Central memory CD8-positive, alpha-beta T cell (primary cell): ENCODE data around the gene FASTK.

Experiments
- ATAC-seq: fragments of 150-1000 bp; cut with Tn5 transposase; replicated peaks from 2 replicates; pipeline ENCODE4 v1.10.0; 2022; ENCODE audit warnings: mild to moderate bottlenecking, moderate FRiP score, moderate number of reproducible peaks; ENCODE audit not compliant: poor library complexity, severe bottlenecking; ENCODE audit errors: extremely low read depth
- DNase-seq, 2 donors: peaks; one replicate each; pipeline ENCODE4 v3.0.0; 2021; ENCODE audit warnings: low spot score in 2 of 2
- H3K27ac Mint-ChIP-seq: one replicate; pipeline ENCODE4 v1.8.0; 2022; ENCODE audit warnings: low read depth, mild to moderate bottlenecking, moderate library complexity, mixed read lengths
- H3K27me3 Mint-ChIP-seq: one replicate; pipeline ENCODE4 v1.8.0; 2022; ENCODE audit warnings: mixed read lengths
- H3K36me3 Mint-ChIP-seq: one replicate; pipeline ENCODE4 v1.8.0; 2022; ENCODE audit warnings: mild to moderate bottlenecking, moderate library complexity, mixed read lengths; ENCODE audit not compliant: insufficient read depth
- H3K4me1 Mint-ChIP-seq: one replicate; pipeline ENCODE4 v1.8.0; 2022; ENCODE audit warnings: mixed read lengths
- H3K4me3 Mint-ChIP-seq: one replicate; pipeline ENCODE4 v1.8.0; 2022; ENCODE audit warnings: mild to moderate bottlenecking, moderate library complexity, mixed read lengths
- H3K9me3 Mint-ChIP-seq: one replicate; pipeline ENCODE4 v1.8.0; 2022; ENCODE audit warnings: mixed read lengths

Gene FASTK

GRCh38 chr7:151101621-151102396 lies 21.2 kb upstream of the FASTK start:
- H3K4me3 Mint-ChIP-seq = no peak overlapping the region
- no peak overlapping the region for H3K27ac Mint-ChIP-seq
- H3K9me3 Mint-ChIP-seq = no peaks in the 10 kb centered on the region
- no peak for ATAC-seq
- no peaks in the 10 kb centered on the region for H3K36me3 Mint-ChIP-seq
- H3K27me3 Mint-ChIP-seq = no peaks in the 10 kb centered on the region
- H3K4me1 Mint-ChIP-seq = peaks cover 9% of the 10 kb centered on the region
- DNase-seq = no peak

DNA sequence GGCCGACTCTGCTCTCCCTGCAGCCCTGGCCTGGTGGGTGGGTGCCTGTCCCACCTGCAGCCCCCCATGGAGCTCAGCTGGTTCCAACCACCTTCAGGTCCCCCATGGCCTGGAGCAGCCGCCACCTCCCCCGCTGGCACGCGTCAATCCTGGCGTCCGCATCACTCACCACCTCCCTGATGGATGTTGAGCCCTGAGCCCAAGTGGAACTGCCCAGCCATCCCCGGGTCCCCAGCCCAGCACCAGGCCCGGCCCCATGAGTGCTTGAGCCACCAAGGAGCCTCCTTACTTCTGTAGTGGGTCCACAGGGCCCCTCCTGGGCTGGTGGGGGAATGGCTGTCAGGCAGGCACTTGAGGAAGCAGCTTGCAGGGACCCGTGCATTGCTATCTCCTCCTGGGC lies 20.3 kb upstream of the FASTK start:
- Mint-ChIP-seq H3K4me1 (peaks cover 9% of the 10 kb centered on the region), H3K4me3 (no peak overlapping the region), H3K27ac (no peak overlapping the region), H3K9me3 (no peaks in the 10 kb centered on the region), H3K27me3 (no peaks in the 10 kb centered on the region), H3K36me3 (no peaks in the 10 kb centered on the region)
- ATAC-seq = no peak
- DNase-seq = no peak

DNA sequence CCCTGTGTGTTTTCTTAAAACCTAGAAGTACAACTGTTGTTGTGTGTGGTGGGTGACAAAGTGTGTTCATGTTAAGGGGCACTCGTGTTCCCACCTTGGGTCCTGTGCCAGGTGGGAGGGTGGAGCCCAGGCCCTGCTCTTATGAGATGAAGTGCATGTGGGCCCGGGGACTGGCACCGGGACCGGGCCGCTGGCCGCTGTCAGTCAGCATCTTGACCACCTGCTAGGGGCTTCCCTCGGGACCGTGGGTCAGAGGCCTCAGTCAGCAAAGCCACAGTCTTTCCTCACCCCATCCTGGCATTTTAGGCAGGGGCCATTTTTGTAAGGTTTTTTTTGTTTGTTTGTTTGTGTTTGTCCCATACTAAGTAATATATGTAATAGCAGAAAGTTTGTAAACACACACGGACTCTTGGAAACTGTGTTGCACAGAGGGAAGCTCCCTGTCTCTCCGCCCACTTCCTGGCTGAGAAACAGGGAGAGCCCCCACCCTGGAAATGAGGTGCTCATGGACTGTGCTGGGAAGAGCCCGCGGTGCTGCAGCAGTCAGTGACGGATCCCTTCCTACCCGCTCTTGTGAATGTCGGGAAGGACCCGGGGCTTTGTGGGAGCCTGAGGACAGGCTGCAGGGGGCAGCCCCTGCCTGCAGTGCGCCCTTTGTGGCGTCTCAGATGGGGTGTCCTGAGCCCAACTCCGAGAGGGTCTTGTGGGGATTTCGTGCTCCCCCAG lies 19.0 kb upstream of the FASTK start:
- H3K27ac Mint-ChIP-seq = no peak overlapping the region

DNA sequence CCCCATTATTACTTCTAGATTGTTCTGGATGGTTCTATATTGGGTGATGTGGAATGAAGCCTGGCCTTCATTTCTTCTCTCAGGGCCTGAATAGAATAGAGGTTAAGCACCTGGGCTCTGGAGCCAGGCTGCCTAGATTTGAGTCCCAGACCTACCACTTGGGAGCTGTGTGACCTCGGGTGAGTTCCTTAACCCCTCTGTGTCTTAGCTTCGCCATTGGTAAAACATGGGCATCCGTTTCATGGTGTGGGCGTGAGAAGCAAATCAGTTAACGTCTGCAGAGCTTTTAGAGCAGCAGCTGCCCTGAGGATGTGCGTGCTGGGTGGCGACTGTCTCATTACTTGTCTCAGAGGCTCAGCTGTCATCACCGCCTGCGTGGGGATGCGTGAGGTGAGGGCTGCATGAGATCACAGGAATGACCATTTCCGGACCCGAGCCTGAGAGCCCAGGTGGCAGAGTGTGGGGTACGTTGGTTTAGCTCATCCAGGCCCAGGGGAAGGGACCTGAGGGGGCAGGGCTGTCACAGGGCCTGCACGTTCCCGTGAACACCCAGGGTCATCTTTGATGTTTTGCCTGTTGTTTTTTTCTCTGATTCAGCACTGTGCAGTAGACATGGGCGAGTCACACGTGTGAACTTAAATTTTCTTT lies 15.3 kb upstream of the FASTK start:
- ATAC-seq = no peak
- Mint-ChIP-seq H3K4me1 (peaks cover 12% of the 10 kb centered on the region), H3K27ac (no peak overlapping the region)

More for the DNA sequence above, 19.0 kb upstream of the FASTK start:
- Mint-ChIP-seq H3K4me3 (no peak overlapping the region), H3K4me1 (peaks cover 11% of the 10 kb centered on the region), H3K36me3 (no peaks in the 10 kb centered on the region), H3K9me3 (no peaks in the 10 kb centered on the region), H3K27me3 (no peaks in the 10 kb centered on the region)
- ATAC-seq = no peak
- DNase-seq = no peak

DNA sequence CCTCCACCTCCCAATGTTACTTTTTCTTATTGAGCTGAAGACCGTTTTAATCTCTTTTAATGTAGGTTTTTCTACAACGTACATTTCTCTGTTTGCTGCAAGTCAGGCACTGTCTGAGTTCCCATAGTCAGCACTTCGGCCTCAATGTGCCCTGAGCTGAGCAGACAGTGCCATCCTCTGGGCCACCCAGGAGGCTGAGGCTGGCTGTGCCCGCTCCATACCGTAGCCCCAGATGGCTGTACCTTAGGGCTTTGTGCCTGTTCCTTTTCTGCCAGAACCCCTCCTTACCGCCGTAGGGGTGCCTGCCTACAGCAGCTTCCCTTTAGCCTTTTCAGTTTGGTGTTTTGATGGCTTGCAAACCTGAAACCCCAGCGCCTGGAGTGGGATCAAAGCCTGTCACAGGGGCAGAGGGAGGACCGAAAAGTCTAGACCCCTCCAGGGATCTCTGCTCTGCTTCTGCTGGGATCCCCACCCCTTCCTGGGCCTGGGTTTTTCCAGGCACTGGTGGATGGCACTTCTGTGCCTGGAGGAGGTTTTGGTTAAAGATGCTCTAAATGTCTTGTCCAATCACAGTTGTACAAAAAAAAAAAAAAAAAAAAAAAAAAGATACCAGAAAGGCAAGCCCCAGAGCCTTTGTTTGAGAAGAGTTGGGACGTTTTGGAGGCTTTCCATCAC lies 14.7 kb upstream of the FASTK start:
- no peak overlapping the region for H3K4me3 Mint-ChIP-seq
- H3K27me3 Mint-ChIP-seq = no peaks in the 10 kb centered on the region
- no peak overlapping the region for H3K27ac Mint-ChIP-seq
- ATAC-seq (no peak), DNase-seq (no peak)
- no peaks in the 10 kb centered on the region for H3K9me3 Mint-ChIP-seq
- H3K36me3 Mint-ChIP-seq = peaks cover 2% of the 10 kb centered on the region
- H3K4me1 Mint-ChIP-seq = peaks cover 12% of the 10 kb centered on the region

More for the DNA sequence above, 15.3 kb upstream of the FASTK start:
- Mint-ChIP-seq H3K9me3 (no peaks in the 10 kb centered on the region), H3K4me3 (no peak overlapping the region), H3K36me3 (no peaks in the 10 kb centered on the region), H3K27me3 (no peaks in the 10 kb centered on the region)
- no peak for DNase-seq

- Mint-ChIP-seq H3K36me3 (peaks cover 2% of the 10 kb centered on the region), H3K27me3 (no peaks in the 10 kb centered on the region), H3K4me1 (peaks cover 12% of the 10 kb centered on the region), H3K27ac (no peak overlapping the region), H3K4me3 (no peak overlapping the region), H3K9me3 (no peaks in the 10 kb centered on the region)
- ATAC-seq (no peak), DNase-seq (no peak)
Measured at GRCh38 chr7:151094675-151095074, 14.1 kb upstream of the FASTK start.

DNA sequence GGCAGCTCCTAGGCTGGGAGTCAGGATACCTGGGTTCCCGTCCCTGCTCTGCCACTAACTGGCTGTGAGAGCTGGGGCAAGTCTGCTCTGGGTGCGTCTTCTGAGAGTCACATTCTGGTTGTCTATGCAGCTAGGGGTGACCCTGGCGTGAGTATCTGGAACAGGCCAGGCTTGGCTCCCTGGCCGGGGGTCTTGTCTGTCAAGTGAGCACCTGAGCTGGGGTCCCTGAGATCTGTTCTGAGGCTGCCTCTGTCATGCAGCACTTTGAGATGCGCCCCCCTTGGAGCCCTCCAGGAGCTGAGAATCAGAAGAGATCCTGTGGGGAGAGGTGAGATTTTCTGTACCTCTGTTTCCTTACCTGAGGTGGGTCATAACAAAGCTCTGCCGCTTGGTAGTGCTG lies 13.1 kb upstream of the FASTK start:
- Mint-ChIP-seq H3K27me3 (no peaks in the 10 kb centered on the region), H3K27ac (no peak overlapping the region), H3K9me3 (no peaks in the 10 kb centered on the region), H3K4me3 (no peak overlapping the region), H3K36me3 (peaks cover 2% of the 10 kb centered on the region), H3K4me1 (peaks cover 17% of the 10 kb centered on the region)
- DNase-seq (no peak), ATAC-seq (no peak)

DNA sequence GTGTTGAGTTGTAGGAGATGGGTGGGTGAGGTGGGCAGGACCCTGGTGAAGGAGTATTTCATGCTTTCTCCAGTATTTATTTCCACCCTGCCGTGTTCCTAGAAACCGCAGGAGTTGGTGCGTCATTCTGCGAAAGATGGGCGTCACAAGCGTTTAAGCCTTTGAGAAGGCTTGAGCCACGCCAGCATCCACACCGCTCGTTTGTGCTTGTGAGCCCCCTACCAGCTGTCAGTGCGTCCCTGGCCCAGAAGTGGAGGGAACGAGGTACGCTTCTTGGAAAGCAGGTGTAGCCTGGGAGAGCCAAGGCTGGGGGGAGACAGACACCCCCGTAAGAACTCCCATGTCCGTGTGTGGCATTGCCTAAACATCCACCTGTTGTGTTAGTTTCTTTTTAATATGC lies 11.4 kb upstream of the FASTK start:
- H3K36me3 Mint-ChIP-seq = peaks cover 4% of the 10 kb centered on the region
- no peak overlapping the region for H3K27ac Mint-ChIP-seq
- no peaks in the 10 kb centered on the region for H3K9me3 Mint-ChIP-seq
- peaks cover 17% of the 10 kb centered on the region for H3K4me1 Mint-ChIP-seq
- DNase-seq = no peak
- no peak for ATAC-seq
- no peak overlapping the region for H3K4me3 Mint-ChIP-seq
- H3K27me3 Mint-ChIP-seq = no peaks in the 10 kb centered on the region

DNA sequence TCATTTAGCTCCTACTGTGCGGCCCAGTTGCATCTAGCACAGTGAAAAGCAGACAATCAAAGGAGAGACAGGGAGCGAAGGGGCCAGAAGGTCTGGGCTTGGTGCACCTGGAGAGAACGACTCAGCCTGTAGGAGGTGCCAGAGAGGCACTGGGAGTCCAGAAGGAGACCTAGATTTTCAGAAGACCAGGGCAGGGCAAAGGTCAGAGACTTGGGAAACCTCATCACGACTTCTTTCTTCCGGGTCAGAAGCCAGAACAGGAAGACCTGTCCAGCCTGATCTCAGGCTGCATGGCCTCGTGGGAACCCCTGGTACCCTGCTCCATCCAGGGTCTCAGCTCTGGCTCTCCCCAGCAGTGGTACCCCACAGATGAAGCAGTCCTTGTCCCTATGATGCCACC lies 10.8 kb upstream of the FASTK start:
- Mint-ChIP-seq H3K36me3 (peaks cover 5% of the 10 kb centered on the region), H3K27ac (no peak overlapping the region)
- DNase-seq = no peak

GRCh38 chr7:151091003-151091402 lies 10.4 kb upstream of the FASTK start:
- Mint-ChIP-seq H3K9me3 (no peaks in the 10 kb centered on the region), H3K36me3 (peaks cover 5% of the 10 kb centered on the region), H3K4me3 (no peak overlapping the region), H3K4me1 (peaks cover 18% of the 10 kb centered on the region), H3K27ac (no peak overlapping the region), H3K27me3 (no peaks in the 10 kb centered on the region)
- ATAC-seq (no peak), DNase-seq (no peak)

More for the DNA sequence above, 10.8 kb upstream of the FASTK start:
- H3K27me3 Mint-ChIP-seq = no peaks in the 10 kb centered on the region
- no peaks in the 10 kb centered on the region for H3K9me3 Mint-ChIP-seq
- no peak overlapping the region for H3K4me3 Mint-ChIP-seq
- ATAC-seq = no peak
- peaks cover 17% of the 10 kb centered on the region for H3K4me1 Mint-ChIP-seq

GRCh38 chr7:151089893-151090730 lies 9.5 kb upstream of the FASTK start:
- H3K27ac Mint-ChIP-seq = no peak overlapping the region
- no peak for ATAC-seq

More at GRCh38 chr7:151089893-151090730, 9.5 kb upstream of the FASTK start:
- Mint-ChIP-seq H3K36me3 (peaks cover 8% of the 10 kb centered on the region), H3K9me3 (no peaks in the 10 kb centered on the region), H3K4me3 (no peak overlapping the region), H3K27me3 (peaks cover 6% of the 10 kb centered on the region), H3K4me1 (peaks cover 27% of the 10 kb centered on the region)
- no peak for DNase-seq
